ENCODE measurements around the gene LRRC25.

Gene LRRC25

GRCh38 chr19:18345296-18345695 lies 52.1 kb downstream of the LRRC25 start:
- no peak for DNase-seq (ENCODE audit: low spot score)

- DNase-seq (ENCODE audit: low spot score): no peak
Observed at GRCh38 chr19:18344582-18344950, 52.9 kb downstream of the LRRC25 start.

GRCh38 chr19:18342090-18342632 lies 55.3 kb downstream of the LRRC25 start:
- DNase-seq (ENCODE audit: low spot score): no peak
